Ishikawa (cell line): Measurements from ENCODE around the gene RYR3.

Experiments
- CEBPB ChIP-seq: IDR thresholded peaks from 2 replicates; pipeline ENCODE4 v1.6.1; 2012
- CREB1 ChIP-seq: IDR thresholded peaks from 2 replicates; pipeline ENCODE4 v1.6.1; 2012; ENCODE audit warnings: low read depth
- EGR1 ChIP-seq: IDR thresholded peaks from 2 replicates; pipeline ENCODE4 v1.6.1; 2012
- EP300 ChIP-seq: IDR thresholded peaks from 2 replicates; pipeline ENCODE4 v1.6.1; 2012; ENCODE audit warnings: borderline replicate concordance
- FOXM1 ChIP-seq: IDR thresholded peaks from 2 replicates; pipeline ENCODE4 v1.6.1; 2012; ENCODE audit warnings: low read depth, borderline replicate concordance
- NFIC ChIP-seq: IDR thresholded peaks from 2 replicates; pipeline ENCODE4 v1.6.1; 2012
- RAD21 ChIP-seq: IDR thresholded peaks from 2 replicates; pipeline ENCODE4 v1.6.1; 2012; ENCODE audit warnings: low read depth
- TAF1 ChIP-seq: IDR thresholded peaks from 2 replicates; pipeline ENCODE4 v1.6.1; 2012; ENCODE audit warnings: low read depth, mild to moderate bottlenecking
- TCF12 ChIP-seq: IDR thresholded peaks from 2 replicates; pipeline ENCODE4 v1.6.1; 2012; ENCODE audit warnings: low read depth
- TEAD4 ChIP-seq: IDR thresholded peaks from 2 replicates; pipeline ENCODE4 v1.6.1; 2012
- YY1 ChIP-seq: IDR thresholded peaks from 2 replicates; pipeline ENCODE4 v1.6.1; 2012; ENCODE audit warnings: low read depth
- ZBTB7A ChIP-seq: IDR thresholded peaks from 2 replicates; pipeline ENCODE4 v1.6.1; 2012; ENCODE audit warnings: low read depth
- TF ChIP-seq, protein P1 (sequence below): IDR thresholded peaks from 2 replicates; pipeline ENCODE4 v1.6.1; 2012; ENCODE audit warnings: low read depth, mild to moderate bottlenecking
- TF ChIP-seq, protein P2 (sequence below): IDR thresholded peaks from 2 replicates; pipeline ENCODE4 v1.6.1; 2012
- TF ChIP-seq, protein P3 (sequence below): IDR thresholded peaks from 2 replicates; pipeline ENCODE4 v1.6.1; 2012

The RYR3 gene

DNA sequence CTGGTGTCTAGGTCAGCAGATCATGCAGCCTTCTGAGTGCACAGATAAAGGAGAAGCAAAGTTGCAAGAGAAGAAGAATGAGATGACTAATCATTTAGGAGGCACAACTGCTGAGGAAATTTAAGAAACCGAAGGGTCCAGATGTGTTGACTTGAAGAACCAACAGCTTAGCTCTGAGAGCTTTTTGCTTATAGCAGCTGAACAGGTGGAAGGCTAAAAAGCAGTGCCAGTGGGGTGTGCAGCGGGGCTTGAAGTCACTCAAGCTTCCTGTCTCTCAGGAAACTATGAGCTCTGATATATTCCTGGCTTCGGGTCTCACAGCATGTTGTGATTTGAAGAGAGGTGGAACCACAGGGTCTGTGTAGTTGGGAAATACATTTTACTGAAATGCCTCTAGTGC is 305.7 kb downstream of the RYR3 start:
- TF ChIP-seq ZBTB7A: no peak
- no peak for TF ChIP-seq TAF1
- TF ChIP-seq, protein P1, sequence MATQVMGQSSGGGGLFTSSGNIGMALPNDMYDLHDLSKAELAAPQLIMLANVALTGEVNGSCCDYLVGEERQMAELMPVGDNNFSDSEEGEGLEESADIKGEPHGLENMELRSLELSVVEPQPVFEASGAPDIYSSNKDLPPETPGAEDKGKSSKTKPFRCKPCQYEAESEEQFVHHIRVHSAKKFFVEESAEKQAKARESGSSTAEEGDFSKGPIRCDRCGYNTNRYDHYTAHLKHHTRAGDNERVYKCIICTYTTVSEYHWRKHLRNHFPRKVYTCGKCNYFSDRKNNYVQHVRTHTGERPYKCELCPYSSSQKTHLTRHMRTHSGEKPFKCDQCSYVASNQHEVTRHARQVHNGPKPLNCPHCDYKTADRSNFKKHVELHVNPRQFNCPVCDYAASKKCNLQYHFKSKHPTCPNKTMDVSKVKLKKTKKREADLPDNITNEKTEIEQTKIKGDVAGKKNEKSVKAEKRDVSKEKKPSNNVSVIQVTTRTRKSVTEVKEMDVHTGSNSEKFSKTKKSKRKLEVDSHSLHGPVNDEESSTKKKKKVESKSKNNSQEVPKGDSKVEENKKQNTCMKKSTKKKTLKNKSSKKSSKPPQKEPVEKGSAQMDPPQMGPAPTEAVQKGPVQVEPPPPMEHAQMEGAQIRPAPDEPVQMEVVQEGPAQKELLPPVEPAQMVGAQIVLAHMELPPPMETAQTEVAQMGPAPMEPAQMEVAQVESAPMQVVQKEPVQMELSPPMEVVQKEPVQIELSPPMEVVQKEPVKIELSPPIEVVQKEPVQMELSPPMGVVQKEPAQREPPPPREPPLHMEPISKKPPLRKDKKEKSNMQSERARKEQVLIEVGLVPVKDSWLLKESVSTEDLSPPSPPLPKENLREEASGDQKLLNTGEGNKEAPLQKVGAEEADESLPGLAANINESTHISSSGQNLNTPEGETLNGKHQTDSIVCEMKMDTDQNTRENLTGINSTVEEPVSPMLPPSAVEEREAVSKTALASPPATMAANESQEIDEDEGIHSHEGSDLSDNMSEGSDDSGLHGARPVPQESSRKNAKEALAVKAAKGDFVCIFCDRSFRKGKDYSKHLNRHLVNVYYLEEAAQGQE: no peak
- no peak for TF ChIP-seq TCF12
- TF ChIP-seq YY1: no peak
- TF ChIP-seq, protein P2, sequence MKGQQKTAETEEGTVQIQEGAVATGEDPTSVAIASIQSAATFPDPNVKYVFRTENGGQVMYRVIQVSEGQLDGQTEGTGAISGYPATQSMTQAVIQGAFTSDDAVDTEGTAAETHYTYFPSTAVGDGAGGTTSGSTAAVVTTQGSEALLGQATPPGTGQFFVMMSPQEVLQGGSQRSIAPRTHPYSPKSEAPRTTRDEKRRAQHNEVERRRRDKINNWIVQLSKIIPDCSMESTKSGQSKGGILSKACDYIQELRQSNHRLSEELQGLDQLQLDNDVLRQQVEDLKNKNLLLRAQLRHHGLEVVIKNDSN: no peak
- TF ChIP-seq, protein P3, sequence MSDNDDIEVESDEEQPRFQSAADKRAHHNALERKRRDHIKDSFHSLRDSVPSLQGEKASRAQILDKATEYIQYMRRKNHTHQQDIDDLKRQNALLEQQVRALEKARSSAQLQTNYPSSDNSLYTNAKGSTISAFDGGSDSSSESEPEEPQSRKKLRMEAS: no peak
- no peak for TF ChIP-seq NFIC
- no peak for TF ChIP-seq EP300
- no peak for TF ChIP-seq EGR1
- no peak for TF ChIP-seq TEAD4
- no peak for TF ChIP-seq CREB1
- no peak for TF ChIP-seq RAD21
- no peak for TF ChIP-seq CEBPB
- no peak for TF ChIP-seq FOXM1

DNA sequence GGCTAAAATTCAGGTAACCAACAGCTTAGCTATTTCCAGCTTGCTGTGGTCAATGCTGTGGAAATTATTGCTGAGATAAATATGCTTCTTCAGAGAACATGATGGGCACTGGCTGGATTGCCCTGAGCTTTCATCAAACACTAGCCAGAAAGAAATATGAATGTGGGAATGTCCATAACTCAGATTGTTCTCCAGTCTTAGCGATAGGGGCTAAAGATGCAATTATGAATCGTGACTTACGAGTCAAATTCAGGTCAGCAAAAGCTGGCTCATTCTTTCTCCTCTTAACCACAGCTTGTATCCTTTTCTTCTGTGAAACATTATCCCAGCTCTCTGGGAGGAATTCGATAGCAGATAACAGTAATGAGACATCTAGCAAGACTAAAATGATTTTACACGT is 307.6 kb downstream of the RYR3 start:
- TF ChIP-seq TAF1: no peak
- TF ChIP-seq, protein P3: no peak
- TF ChIP-seq EGR1: no peak
- TF ChIP-seq NFIC: no peak
- no peak for TF ChIP-seq CEBPB
- TF ChIP-seq YY1: no peak
- no peak for TF ChIP-seq EP300
- no peak for TF ChIP-seq FOXM1
- TF ChIP-seq CREB1: no peak
- no peak for TF ChIP-seq TCF12
- TF ChIP-seq ZBTB7A: no peak
- TF ChIP-seq, protein P1: no peak
- no peak for TF ChIP-seq TEAD4
- no peak for TF ChIP-seq RAD21

DNA sequence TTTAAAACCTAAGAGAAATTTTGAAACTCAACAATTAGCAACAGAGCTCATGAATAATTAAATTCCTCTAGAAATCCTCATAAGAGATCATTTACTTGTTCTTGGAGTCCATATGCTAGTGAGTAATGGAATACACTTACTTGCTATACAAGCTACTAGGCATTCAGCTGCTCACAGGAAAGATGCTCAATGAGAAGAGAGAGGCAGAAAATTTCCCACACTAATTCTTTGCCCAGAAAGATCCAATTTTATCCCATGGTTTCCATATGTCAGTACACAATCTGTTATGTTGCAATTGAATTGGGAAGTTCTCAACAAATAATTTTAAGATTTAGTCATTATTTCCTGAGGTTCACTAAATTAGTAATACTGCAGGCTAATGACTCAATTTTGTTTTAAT is 310.4 kb downstream of the RYR3 start:
- no peak for TF ChIP-seq NFIC
- TF ChIP-seq CREB1: no peak
- no peak for TF ChIP-seq EP300

DNA sequence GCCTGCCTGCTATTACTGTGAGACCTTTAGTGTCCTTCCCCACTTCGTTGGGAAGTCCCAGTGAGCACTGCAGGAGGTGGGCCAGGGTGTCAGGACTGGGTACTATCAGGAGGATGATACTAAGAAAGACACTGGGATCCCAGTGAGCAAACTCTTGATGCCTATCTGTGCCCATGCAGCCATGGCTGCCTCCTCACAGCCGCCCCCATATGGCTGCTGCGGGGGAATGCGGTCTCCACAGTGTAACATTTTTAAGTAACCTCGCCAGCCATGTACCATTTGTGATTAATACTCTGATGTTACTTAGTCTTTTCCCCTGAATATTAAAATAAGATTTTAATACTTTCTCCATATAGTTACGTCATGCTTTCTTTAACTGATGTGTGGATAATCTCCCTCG is 312.2 kb downstream of the RYR3 start:
- TF ChIP-seq, protein P2: no peak
- TF ChIP-seq RAD21 (no peak), FOXM1 (no peak), TCF12 (no peak), YY1 (no peak)
- TF ChIP-seq, protein P3: no peak
- TF ChIP-seq, protein P1: no peak

DNA sequence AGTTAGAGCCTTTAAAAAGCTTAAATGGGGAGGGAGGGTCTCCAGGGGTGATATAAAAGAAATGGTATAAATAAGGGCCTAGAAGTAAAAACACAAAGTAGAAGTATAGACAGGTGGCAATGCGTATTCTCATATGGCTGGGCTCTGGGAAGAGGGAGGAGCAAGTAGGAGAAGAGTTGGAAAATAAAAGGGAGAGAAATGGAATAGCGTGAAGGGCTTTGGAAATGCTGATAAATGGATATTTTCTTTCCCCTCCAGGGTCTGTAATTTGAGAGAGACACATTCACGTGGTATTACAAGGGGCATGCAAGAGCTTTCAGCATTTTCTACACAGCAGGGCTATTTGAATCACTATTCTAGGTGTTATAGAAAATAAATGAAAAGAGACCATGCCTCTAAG is 313.7 kb downstream of the RYR3 start:
- TF ChIP-seq CEBPB (no peak), FOXM1 (no peak), TEAD4 (no peak), YY1 (no peak), CREB1 (no peak)
- TF ChIP-seq, protein P3: no peak
- TF ChIP-seq, protein P1: no peak
